IPS-18c (cell line): Measurements from ENCODE around the gene TXNDC11.

ENCODE experiments used
- H3K4me3 ChIP-seq: 2 replicates; pipeline ENCODE4 v1.7.0; 2013; ENCODE audit warnings: low read depth, mild to moderate bottlenecking, low read length, moderate library complexity; ENCODE audit not compliant: insufficient read depth
- H3K9me3 ChIP-seq: one replicate; pipeline ENCODE4 v1.6.1; 2013; ENCODE audit warnings: mild to moderate bottlenecking, low read length, moderate library complexity; ENCODE audit not compliant: control insufficient read depth, insufficient read depth

TXNDC11 gene

GRCh38 chr16:11658896-11659708 is 83.6 kb downstream of the TXNDC11 start:
- H3K9me3 ChIP-seq, result no peaks in the 10 kb centered on the region
- H3K4me3 ChIP-seq, result no peak overlapping the region

GRCh38 chr16:11657556-11657955 is 85.1 kb downstream of the TXNDC11 start:
- no peaks in the 10 kb centered on the region for H3K9me3 ChIP-seq
- no peak overlapping the region for H3K4me3 ChIP-seq

GRCh38 chr16:11655655-11656054 is 87.0 kb downstream of the TXNDC11 start:
- H3K9me3 ChIP-seq, result no peaks in the 10 kb centered on the region
- H3K4me3 ChIP-seq, result no peak overlapping the region

GRCh38 chr16:11651796-11652195 is 90.9 kb downstream of the TXNDC11 start:
- H3K4me3 ChIP-seq, result no peak overlapping the region
- H3K9me3 ChIP-seq, result no peaks in the 10 kb centered on the region

- Histone ChIP-seq H3K4me3 (no peak overlapping the region), H3K9me3 (no peaks in the 10 kb centered on the region)
These were observed 91.7 kb downstream of the TXNDC11 start for GRCh38 chr16:11650641-11651591.

- Histone ChIP-seq H3K4me3 (no peak overlapping the region), H3K9me3 (no peaks in the 10 kb centered on the region)
These were observed 93.4 kb downstream of the TXNDC11 start for GRCh38 chr16:11649276-11649675.

- no peak overlapping the region for H3K4me3 ChIP-seq
- peaks cover 2% of the 10 kb centered on the region for H3K9me3 ChIP-seq
These were observed 99.9 kb downstream of the TXNDC11 start for GRCh38 chr16:11642765-11643116.

- Histone ChIP-seq H3K9me3 (peaks cover 2% of the 10 kb centered on the region), H3K4me3 (no peak overlapping the region)
These were observed 101.5 kb downstream of the TXNDC11 start for GRCh38 chr16:11640987-11641817.

GRCh38 chr16:11639925-11640899 is 102.4 kb downstream of the TXNDC11 start:
- Histone ChIP-seq H3K4me3 (no peak overlapping the region), H3K9me3 (peaks cover 2% of the 10 kb centered on the region)

GRCh38 chr16:11639008-11639562 is 103.6 kb downstream of the TXNDC11 start:
- Histone ChIP-seq H3K4me3 (no peak overlapping the region), H3K9me3 (peaks cover 2% of the 10 kb centered on the region)

GRCh38 chr16:11638140-11638539 is 104.5 kb downstream of the TXNDC11 start:
- H3K4me3 ChIP-seq, result no peak overlapping the region
- peaks cover 2% of the 10 kb centered on the region for H3K9me3 ChIP-seq

GRCh38 chr16:11637320-11637719 is 105.3 kb downstream of the TXNDC11 start:
- H3K4me3 ChIP-seq, result no peak overlapping the region

GRCh38 chr16:11636172-11636721 is 106.4 kb downstream of the TXNDC11 start:
- Histone ChIP-seq H3K4me3 (peak overlapping the region; percentile 4; the same call in 1 of the 2 replicates), H3K9me3 (peaks cover 2% of the 10 kb centered on the region)

More at GRCh38 chr16:11637320-11637719, 105.3 kb downstream of the TXNDC11 start:
- peaks cover 2% of the 10 kb centered on the region for H3K9me3 ChIP-seq

- H3K4me3 ChIP-seq, result peak overlapping the region; percentile 4; the same call in 1 of the 2 replicates
These were observed 106.9 kb downstream of the TXNDC11 start for GRCh38 chr16:11635679-11636171.

GRCh38 chr16:11635113-11635652 is 107.5 kb downstream of the TXNDC11 start:
- Histone ChIP-seq H3K4me3 (no peak overlapping the region), H3K9me3 (peaks cover 4% of the 10 kb centered on the region)

More at GRCh38 chr16:11635679-11636171, 106.9 kb downstream of the TXNDC11 start:
- H3K9me3 ChIP-seq, result peaks cover 4% of the 10 kb centered on the region
